Loucy (cell line): ENCODE measurements around the gene NEDD4L.

ENCODE experiments used
- CTCF ChIP-seq: fragments of 200-600 bp; sonication (generic); conservative IDR thresholded peaks from 2 replicates; pipeline ENCODE4 v1.5.1; 2014; ENCODE audit warnings: mild to moderate bottlenecking, antibody characterized with exemption, low read length
- EZH2phosphoT487 ChIP-seq: fragments of 200-600 bp; IDR thresholded peaks from 2 replicates; pipeline ENCODE4 v1.6.1; 2018; ENCODE audit warnings: antibody characterized with exemption, mild to moderate bottlenecking, moderate library complexity, borderline replicate concordance

- TF ChIP-seq CTCF (no peak), EZH2phosphoT487 (no peak)
Measured at GRCh38 chr18:58080451-58080850, 36.4 kb downstream of the NEDD4L start.
